Liver (tissue), 9 donors: ENCODE data around the gene RYR2. TPM values are rescaled to one million over a fixed set of nuclear protein-coding genes. Genes with fewer than 3 reads are reported as not detected.

Source experiments
- DNase-seq: peaks from one replicate; pipeline ENCODE4 v3.0.0-alpha.2; 2017; ENCODE audit warnings: low spot score
- H3K27ac ChIP-seq, 2 donors: one replicate each; pipeline ENCODE4 v1.7.0; 2013; ENCODE audit warnings: inconsistent platforms in 2 of 2, low read length in 2 of 2, control low read depth in 1 of 2, low read depth in 1 of 2, mild to moderate bottlenecking in 1 of 2
- H3K27me3 ChIP-seq, 4 donors: one replicate each; pipeline versions ENCODE4 v1.6.1 to v1.7.0; 2013; ENCODE audit warnings: low read length in 3 of 4, inconsistent platforms in 1 of 4, mild to moderate bottlenecking in 1 of 4, moderate library complexity in 1 of 4; ENCODE audit not compliant: control insufficient read depth in 4 of 4, insufficient read depth in 4 of 4
- H3K36me3 ChIP-seq, 4 donors: one replicate each; pipeline versions ENCODE4 v1.6.1 to v1.7.0; 2013; ENCODE audit warnings: low read length in 3 of 4, mild to moderate bottlenecking in 3 of 4, low read depth in 1 of 4, moderate library complexity in 1 of 4; ENCODE audit not compliant: control insufficient read depth in 4 of 4, insufficient read depth in 3 of 4
- H3K4me1 ChIP-seq, 4 donors: one replicate each; pipeline versions ENCODE4 v1.6.1 to v1.7.0; 2013; ENCODE audit warnings: low read length in 3 of 4, mild to moderate bottlenecking in 3 of 4, moderate library complexity in 1 of 4; ENCODE audit not compliant: control insufficient read depth in 4 of 4, insufficient read depth in 4 of 4
- H3K4me3 ChIP-seq, 3 donors: one replicate each; pipeline versions ENCODE4 v1.6.1 to v1.7.0; 2013; ENCODE audit warnings: low read length in 3 of 3, control low read depth in 1 of 3, low read depth in 1 of 3, mild to moderate bottlenecking in 1 of 3
- H3K9ac ChIP-seq, 2 donors: one replicate each; pipeline ENCODE4 v1.7.0; 2013; ENCODE audit warnings: low read length in 2 of 2, mild to moderate bottlenecking in 2 of 2, moderate library complexity in 2 of 2, control low read depth in 1 of 2, low read depth in 1 of 2
- H3K9me3 ChIP-seq, 4 donors: one replicate each; pipeline versions ENCODE4 v1.6.1 to v1.7.0; 2013; ENCODE audit warnings: low read length in 3 of 4; ENCODE audit not compliant: control insufficient read depth in 4 of 4
- EGR1 ChIP-seq, 2 donors: IDR thresholded peaks; 2 replicates each; pipeline ENCODE4 v1.6.1; 2016 to 2018; ENCODE audit warnings: antibody characterized with exemption in 2 of 2, low read depth in 2 of 2
- FOXA2 ChIP-seq: IDR thresholded peaks from 2 replicates; pipeline ENCODE4 v1.6.1; 2016; ENCODE audit warnings: antibody characterized with exemption
- GABPA ChIP-seq, 2 donors: IDR thresholded peaks in 1 of 2; conservative IDR thresholded peaks in 1 of 2; 2 replicates each; pipeline ENCODE4 v1.6.1; 2016; ENCODE audit warnings: antibody characterized with exemption in 2 of 2, mild to moderate bottlenecking in 1 of 2, moderate library complexity in 1 of 2
- HNF4A ChIP-seq, 2 donors: conservative IDR thresholded peaks; 2 replicates each; pipeline ENCODE4 v1.6.1; 2016; ENCODE audit warnings: antibody characterized with exemption in 2 of 2, mild to moderate bottlenecking in 2 of 2
- JUND ChIP-seq, 2 donors: IDR thresholded peaks; 2 replicates each; pipeline ENCODE4 v1.6.1; 2016; ENCODE audit warnings: antibody characterized with exemption in 2 of 2
- RAD21 ChIP-seq, 2 donors: IDR thresholded peaks; 2 replicates each; pipeline ENCODE4 v1.6.1; 2016; ENCODE audit warnings: antibody characterized with exemption in 2 of 2, mild to moderate bottlenecking in 2 of 2
- RXRA ChIP-seq, 2 donors: IDR thresholded peaks; 2 replicates each; pipeline ENCODE4 v1.6.1; 2017 to 2018; ENCODE audit warnings: antibody characterized with exemption in 2 of 2, mild to moderate bottlenecking in 1 of 2
- SP1 ChIP-seq: IDR thresholded peaks from 2 replicates; pipeline ENCODE4 v1.6.1; 2018; ENCODE audit warnings: antibody characterized with exemption, mild to moderate bottlenecking
- WGBS: extraction: QIAGEN DNeasy Blood & Tissue Kit; methylation state at CpG from one replicate; pipeline ENCODE4 v1.1.7; 2013; 5-methylcytosine and 5-hydroxymethylcytosine counted together
- polyA plus RNA-seq, 2 donors: library from polyadenylated mRNA; stranded (reverse) in 1 of 2; unstranded in 1 of 2; fragments of 200-250 nt in 1 of 2; fragments of >200 nt in 1 of 2; fragmentation: Nextera tagmentation in 1 of 2; extraction: Ambion mirVana in 1 of 2; gene quantifications; one replicate each; pipeline versions ENCODE4 v1.2.1 to v1.2.3, GENCODE V29; 2013 to 2015
- total RNA-seq, 2 donors: library from RNA; depleted of rRNA; stranded (reverse); fragments of >200 nt; gene quantifications; one replicate each; pipeline ENCODE4 v1.2.3, GENCODE V29; 2014
- TF ChIP-seq, protein P1 (sequence below): fragments of 150-350 bp; IDR thresholded peaks from 2 replicates; pipeline ENCODE4 v1.5.1; 2017; ENCODE audit warnings: improper control_type of control experiment, low read depth, low read length; ENCODE audit not compliant: missing input control
- TF ChIP-seq, protein P2 (sequence below): IDR thresholded peaks from 2 replicates; pipeline ENCODE4 v1.6.1; 2016; ENCODE audit warnings: antibody characterized with exemption
- TF ChIP-seq, protein P3 (sequence below): IDR thresholded peaks from 2 replicates; pipeline ENCODE4 v1.6.1; 2016; ENCODE audit warnings: antibody characterized with exemption
- donor health status: healthy.
- donor health status: healthy.
- donor health status: healthy.
- donor health status: healthy.
- donor health status: healthy.

Gene RYR2
- total and polyA plus RNA-seq, 4 donors: 0.06 to 0.75 (median 0.31) TPM

DNA sequence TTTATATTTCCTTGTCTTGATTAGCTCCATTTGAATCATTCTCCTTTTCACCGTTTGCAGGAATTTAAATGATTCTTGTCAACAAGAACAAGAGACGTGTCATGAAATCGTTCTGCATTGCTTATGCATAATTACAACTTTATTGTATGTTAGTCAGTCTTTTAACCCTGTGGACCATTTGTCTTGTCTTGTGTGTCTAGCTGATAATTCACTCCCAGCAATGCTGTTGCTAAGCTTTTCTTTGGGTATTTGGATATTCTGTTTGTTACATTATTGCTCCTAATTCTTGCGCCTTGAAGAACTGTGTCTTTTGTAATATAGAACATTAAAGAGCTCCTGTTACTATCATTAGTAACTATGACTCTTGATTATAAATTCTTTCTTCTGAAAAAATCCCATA lies 311.9 kb downstream of the RYR2 start:
- H3K27ac ChIP-seq: no peak overlapping the region
- no peak overlapping the region for H3K9ac ChIP-seq
- DNase-seq: no peak
- WGBS: 82% methylated on average over 4 of the region's 4 CpGs
- H3K4me1 ChIP-seq: no peaks in the 10 kb centered on the region
- TF ChIP-seq, protein P1, sequence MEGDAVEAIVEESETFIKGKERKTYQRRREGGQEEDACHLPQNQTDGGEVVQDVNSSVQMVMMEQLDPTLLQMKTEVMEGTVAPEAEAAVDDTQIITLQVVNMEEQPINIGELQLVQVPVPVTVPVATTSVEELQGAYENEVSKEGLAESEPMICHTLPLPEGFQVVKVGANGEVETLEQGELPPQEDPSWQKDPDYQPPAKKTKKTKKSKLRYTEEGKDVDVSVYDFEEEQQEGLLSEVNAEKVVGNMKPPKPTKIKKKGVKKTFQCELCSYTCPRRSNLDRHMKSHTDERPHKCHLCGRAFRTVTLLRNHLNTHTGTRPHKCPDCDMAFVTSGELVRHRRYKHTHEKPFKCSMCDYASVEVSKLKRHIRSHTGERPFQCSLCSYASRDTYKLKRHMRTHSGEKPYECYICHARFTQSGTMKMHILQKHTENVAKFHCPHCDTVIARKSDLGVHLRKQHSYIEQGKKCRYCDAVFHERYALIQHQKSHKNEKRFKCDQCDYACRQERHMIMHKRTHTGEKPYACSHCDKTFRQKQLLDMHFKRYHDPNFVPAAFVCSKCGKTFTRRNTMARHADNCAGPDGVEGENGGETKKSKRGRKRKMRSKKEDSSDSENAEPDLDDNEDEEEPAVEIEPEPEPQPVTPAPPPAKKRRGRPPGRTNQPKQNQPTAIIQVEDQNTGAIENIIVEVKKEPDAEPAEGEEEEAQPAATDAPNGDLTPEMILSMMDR: no peak
- TF ChIP-seq HNF4A (conservative IDR thresholded peaks at IDR 0.05): no peak
- TF ChIP-seq JUND (IDR thresholded peaks at IDR 0.05): no peak
- no peaks in the 10 kb centered on the region for H3K9me3 ChIP-seq
- no peak overlapping the region for H3K4me3 ChIP-seq
- no peaks in the 10 kb centered on the region for H3K27me3 ChIP-seq
- no peaks in the 10 kb centered on the region for H3K36me3 ChIP-seq

DNA sequence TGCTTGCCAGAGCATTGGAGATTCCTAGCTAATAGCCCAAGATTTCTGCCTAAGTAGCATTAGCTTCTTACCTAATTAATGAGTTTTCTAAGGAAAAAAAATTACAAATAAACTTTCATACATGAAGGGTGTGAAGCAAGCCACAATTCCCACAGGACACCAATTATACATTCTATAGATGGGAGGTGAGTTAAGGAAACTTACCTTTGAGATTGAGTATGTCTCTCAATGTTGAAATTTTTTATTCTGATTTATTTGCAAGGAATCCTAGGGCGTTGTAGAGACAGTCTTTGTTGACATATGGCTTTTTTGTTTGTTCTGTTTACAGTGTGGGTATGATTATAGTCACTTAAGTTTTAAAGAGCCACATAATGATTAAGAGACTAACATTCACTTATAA lies 313.0 kb downstream of the RYR2 start:
- TF ChIP-seq SP1 (no peak), RAD21 (IDR thresholded peaks at IDR 0.05) (no peak), RXRA (IDR thresholded peaks at IDR 0.05) (no peak), FOXA2 (no peak), EGR1 (IDR thresholded peaks at IDR 0.05; ENCODE audit: low read depth in 2 of 2) (no peak)
- Histone ChIP-seq H3K9ac (no peak overlapping the region), H3K4me1 (no peaks in the 10 kb centered on the region), H3K9me3 (no peaks in the 10 kb centered on the region), H3K27ac (no peak overlapping the region), H3K4me3 (no peak overlapping the region), H3K27me3 (no peaks in the 10 kb centered on the region), H3K36me3 (no peaks in the 10 kb centered on the region)
- whole genome bisulfite sequencing: 51% methylated on average over 1 of the region's 1 CpG
- DNase-seq: no peak

DNA sequence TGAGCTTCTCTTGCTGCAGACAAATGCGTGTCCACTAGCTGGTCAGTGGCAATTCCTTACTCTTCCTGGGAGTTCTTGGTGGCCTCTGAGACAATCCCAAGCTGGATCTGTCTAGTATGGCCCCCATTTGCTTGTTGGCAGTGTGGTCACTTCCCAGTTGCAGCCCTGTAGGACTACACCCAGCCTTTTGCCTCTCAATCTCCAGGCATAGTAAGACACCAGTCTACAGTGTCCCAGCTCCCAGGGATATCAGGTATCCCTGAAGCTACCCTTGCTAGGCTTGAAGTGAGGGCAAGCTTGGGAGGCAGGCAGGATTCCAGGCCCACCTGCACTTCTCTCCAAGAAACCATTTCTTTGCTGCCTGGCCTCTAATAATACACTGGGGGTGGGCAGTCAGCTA lies 316.6 kb downstream of the RYR2 start:
- H3K27me3 ChIP-seq: peaks cover 0 to 4% (median 0%) of the 10 kb centered on the region in 4 donors
- no peak overlapping the region for H3K27ac ChIP-seq
- H3K9me3 ChIP-seq: no peaks in the 10 kb centered on the region
- 76% methylated on average over 1 of the region's 1 CpG for WGBS
- no peak overlapping the region for H3K9ac ChIP-seq
- no peaks in the 10 kb centered on the region for H3K4me1 ChIP-seq
- no peak overlapping the region for H3K4me3 ChIP-seq
- H3K36me3 ChIP-seq: no peaks in the 10 kb centered on the region
- no peak for DNase-seq
- TF ChIP-seq, protein P2, sequence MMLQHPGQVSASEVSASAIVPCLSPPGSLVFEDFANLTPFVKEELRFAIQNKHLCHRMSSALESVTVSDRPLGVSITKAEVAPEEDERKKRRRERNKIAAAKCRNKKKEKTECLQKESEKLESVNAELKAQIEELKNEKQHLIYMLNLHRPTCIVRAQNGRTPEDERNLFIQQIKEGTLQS: no peak
- TF ChIP-seq SP1: no peak
- no peak for TF ChIP-seq HNF4A (conservative IDR thresholded peaks at IDR 0.05)
- TF ChIP-seq, protein P3, sequence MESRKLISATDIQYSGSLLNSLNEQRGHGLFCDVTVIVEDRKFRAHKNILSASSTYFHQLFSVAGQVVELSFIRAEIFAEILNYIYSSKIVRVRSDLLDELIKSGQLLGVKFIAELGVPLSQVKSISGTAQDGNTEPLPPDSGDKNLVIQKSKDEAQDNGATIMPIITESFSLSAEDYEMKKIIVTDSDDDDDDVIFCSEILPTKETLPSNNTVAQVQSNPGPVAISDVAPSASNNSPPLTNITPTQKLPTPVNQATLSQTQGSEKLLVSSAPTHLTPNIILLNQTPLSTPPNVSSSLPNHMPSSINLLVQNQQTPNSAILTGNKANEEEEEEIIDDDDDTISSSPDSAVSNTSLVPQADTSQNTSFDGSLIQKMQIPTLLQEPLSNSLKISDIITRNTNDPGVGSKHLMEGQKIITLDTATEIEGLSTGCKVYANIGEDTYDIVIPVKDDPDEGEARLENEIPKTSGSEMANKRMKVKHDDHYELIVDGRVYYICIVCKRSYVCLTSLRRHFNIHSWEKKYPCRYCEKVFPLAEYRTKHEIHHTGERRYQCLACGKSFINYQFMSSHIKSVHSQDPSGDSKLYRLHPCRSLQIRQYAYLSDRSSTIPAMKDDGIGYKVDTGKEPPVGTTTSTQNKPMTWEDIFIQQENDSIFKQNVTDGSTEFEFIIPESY: no peak
- no peak for TF ChIP-seq GABPA (IDR thresholded peaks at IDR 0.05 in 1 of 2, conservative IDR thresholded peaks at IDR 0.05 in 1 of 2)
- no peak for TF ChIP-seq RXRA (IDR thresholded peaks at IDR 0.05)
- no peak for TF ChIP-seq RAD21 (IDR thresholded peaks at IDR 0.05)
